COLO668 (cell line): ENCODE results near the gene CRIP3.
"Not testable (repeated sequence)": the region's sequence is repeated elsewhere in the genome, so short reads cannot be mapped to it uniquely, and the experiment has no call there.

Experiments
- DNase-seq: peaks from one replicate; lab custom pipeline; 2025; ENCODE audit not compliant: unreplicated experiment; lab: John Stamatoyannopoulos, UW

The CRIP3 gene, protein sequence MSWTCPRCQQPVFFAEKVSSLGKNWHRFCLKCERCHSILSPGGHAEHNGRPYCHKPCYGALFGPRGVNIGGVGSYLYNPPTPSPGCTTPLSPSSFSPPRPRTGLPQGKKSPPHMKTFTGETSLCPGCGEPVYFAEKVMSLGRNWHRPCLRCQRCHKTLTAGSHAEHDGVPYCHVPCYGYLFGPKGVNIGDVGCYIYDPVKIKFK

DNA sequence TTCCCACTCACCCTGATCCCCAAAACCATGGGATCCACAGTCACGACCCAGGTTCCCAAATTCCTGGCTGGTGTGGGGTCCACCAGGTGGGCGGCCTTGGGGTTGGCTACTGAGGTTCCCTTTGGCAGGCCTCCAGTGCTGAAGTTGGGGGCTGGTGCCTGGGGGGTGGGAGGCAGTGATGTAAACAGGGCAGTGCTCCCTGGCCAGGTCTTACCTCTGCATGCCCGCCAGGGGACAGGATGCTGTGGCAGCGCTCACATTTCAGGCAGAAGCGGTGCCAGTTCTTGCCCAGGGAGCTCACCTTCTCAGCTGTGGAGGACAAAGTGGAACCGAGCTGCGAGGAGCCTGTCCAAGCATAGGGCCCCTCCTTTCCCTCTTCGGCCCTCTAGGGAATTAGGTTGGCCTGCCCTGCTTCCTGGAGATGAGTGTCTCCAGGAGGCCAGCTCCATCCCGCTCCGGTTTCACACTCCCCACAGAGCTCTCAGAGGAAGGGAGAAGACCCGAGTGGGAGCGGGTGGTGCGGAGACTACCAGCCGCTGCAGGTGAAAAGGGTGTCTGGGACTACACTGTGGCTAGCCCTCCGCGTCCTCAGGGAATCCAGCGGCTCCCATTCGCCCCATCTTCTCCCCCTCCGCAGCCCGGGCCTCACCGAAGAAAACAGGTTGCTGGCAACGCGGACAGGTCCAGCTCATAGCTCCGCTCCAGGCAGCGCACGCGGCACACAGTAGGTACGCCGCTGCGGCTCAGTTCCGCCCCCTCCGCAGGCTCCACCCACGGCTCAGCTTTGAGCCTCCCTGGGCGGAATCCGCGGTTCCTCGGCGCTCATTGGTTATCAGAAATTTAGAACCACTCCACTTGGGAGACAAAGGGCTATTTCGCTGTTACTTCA is at the start of gene CRIP3:
Gene CRIP3, minus strand, starts transcription at position 726 of the 889 bp plus-strand sequence. Its CDS starts 34 bp downstream, at position 692.
- DNase-seq, result peak; percentile 47

DNA sequence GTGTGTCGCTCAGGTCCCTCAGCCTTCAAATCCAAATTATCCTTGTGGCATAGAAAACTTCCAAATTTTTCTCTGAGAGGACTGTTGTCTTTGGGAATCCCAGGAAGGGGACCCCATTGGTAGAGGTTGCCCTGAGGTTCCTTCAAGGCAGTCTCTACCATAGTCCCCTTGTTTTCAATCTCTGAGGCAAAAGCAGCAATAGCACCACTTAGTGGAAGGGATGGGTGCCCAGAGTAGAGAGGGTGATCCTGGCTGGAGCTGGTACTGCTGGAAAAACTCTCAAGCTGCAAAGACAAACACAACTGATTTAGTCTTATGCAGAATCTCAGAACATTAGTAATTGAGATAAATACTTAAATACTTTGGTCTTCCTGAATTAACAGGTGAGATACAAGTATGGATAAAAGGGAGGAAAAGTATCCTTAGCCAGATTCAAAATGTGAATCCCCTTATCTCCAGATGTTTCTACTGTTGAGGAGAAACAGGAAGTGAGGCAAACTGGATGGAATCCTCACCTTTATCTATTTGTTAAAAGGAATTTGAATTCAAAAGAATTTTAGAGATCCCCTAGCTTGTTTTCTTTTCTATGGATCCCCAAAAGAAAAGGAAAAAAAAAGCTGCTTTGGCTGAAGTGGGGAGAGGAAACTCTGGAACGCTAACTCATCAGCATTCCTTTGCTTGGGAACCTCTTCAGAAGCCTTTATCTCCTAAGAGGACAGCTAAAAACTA is 47.4 kb upstream of the CRIP3 start:
- DNase-seq, result no peak

DNA sequence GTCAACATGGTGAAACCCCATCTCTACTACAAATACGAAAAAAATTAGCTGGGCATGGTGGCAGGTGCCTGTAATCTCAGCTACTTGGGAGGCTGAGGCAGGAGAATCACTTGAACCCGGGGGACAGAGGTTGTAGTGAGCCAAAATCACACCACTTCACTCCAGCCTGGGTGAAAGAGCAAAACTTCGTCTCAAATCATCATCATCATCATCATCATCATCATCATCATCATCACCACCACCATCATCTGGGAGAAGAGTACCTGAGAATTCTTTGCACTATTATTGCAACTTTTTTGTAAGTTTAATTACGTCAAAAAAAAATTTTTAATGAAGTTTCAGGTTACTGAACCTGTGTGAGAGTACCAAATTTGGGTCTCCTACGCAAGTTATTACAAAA is 43.3 kb upstream of the CRIP3 start:
- not testable (repeated sequence) for DNase-seq

DNA sequence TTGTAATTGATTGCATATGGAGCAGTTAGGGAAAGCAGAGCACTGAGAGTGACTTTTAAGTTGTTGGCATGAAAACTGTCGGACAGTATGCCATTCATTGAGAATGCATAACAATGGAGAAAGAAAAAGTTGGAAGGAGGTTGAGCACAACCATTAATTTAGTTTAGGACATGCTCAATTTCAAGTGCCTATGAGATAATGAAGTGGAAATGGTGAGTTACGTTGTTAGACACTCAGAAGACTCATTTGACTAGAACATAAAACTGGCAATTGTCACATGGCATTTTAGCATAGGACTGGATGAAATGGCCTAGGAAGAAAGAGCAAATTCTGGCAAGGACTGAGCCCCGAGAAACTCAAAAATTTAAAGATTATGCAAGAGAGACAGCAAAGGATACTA is 38.8 kb upstream of the CRIP3 start:
- no peak for DNase-seq

DNA sequence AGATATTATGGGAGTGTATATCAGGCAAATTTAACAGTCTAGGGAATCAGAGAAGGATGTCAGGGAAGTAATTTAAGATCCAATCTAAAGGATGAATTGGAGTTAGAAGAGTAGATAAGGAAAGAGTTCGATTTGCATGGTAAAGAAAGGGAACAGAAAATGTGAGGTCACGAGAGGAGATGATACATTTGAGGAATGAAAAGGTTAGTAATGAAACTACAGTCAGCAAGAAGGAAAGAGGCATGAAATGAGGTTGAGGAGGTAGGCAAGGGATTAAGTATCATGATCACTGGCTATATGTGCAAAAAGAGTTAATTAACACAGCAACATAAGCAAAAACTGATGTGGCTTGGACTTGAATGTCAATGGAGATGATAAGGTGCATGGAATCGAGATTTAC is 38.4 kb upstream of the CRIP3 start:
- no peak for DNase-seq

DNA sequence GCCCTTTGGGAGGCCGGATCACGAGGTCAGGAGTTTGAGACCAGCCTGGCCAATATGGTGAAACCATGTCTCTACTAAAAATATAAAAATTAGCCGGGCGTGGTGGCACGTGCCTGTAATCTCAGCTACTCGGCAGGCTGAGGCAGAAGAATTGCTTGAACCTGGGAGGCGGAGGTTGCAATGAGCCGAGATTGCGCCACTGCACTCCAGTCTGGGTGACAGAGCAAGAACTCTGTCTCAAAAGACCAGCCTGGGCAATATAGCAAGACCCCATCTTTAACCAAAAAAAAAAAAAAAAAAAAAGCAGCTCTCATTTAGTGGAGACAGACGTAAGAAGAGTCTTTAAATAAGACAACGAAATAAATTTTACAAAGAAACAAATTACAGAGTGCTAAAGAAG is 37.6 kb upstream of the CRIP3 start:
- not testable (repeated sequence) for DNase-seq

DNA sequence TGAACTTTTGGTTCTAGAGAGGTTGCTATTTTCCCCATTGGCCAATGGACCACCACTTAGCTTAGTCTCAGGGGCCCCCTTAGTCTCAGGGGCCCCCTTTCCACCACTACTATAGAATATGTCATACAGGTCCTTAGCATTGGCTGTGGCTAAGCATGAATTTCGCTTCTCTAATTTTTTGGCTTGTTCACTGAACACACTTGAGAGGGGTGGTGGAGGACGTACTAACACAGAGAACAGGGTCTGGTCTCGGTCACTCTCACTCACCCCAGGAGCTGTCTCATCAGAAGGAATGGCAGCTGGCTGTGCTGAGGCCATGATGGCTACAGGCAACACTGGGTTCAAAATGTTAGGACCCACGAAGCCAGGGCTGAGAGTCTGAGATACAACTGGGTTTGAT is 30.5 kb upstream of the CRIP3 start:
- DNase-seq, result no peak

DNA sequence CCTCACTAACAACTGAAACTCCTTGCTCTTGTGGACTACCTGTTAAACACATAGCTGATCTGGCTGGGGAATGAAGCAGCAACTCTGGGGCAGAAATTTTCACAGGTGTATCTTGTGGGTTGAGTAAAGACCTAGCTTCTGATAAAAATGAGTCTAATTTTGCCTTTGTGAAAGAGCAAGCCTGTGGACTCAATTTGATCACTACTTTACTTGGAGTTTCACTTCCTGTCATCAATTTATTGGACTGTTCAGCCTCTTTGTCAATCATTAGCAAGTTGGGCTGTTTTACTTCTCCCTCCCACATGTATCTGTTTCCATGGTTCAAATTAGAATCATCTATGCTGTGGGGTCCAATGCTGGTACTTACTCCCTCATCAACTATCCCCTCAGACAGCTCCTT is 29.6 kb upstream of the CRIP3 start:
- DNase-seq, result no peak

DNA sequence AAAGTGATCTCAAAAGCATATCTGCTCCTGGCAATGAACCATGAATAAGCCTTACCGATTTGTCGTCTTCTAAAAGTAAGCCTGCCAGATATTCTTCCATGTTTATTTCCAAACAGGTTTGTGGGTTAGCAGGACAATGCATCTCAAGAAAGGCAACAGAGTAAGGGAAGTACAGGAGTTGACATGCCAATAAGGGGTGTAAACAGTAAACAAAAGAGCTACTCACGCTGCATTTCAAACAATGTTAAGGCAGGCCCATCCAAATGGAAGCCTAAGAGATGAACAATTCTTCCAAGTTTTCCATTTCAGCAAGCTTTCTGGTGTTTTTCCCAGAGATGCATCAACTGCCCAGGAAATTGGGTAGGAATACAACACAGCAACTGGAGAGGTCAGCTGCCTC is 27.8 kb upstream of the CRIP3 start:
- DNase-seq, result no peak

DNA sequence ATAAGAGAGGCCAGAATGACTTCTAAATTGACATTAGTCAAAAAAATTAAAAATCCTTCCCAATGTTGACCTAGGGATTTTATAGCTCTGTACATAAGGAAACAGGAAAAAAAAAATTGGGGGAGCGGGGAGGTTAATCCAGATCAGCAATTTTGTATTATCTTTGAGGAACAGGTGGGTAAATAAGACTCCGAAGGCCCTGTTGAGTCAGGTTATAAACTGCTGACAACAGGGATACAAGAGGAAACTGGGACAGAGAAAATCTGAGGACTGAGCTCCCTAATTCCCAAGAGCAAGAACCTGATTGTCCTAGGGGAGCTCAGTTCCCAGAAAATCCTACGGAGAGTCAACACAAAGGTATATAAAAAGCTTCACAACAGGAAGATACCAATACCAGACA is 26.8 kb upstream of the CRIP3 start:
- DNase-seq, result peak; percentile 20

DNA sequence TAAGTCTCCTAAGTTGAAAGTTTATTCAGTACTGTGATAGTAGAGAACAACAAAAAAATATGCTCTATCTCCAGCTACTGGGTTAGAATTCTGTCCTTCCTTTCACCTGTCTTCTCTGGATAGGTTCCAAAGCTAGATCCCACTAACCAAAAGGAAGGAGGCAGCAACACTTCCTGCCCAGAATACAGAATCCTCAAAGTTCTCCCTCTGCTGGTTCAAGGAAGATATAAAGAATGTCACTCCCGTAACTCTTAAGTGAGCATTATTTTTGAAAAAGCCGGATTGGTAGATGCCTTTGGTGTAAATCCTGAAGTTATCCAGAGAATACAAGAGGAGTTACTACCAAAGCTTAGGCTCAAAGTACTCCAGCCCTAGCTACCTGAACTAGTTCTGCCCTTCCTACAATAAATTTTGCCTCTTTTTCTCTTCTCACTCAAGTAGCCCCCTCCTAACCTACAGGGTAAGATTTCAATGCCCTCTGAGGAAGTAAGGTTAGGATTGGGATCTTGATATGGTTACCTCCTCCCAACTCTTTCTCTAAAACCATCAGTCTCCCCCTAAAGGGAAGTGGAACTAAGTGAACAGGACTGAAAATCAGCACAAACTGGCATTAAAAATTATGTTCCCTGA is 26.0 kb upstream of the CRIP3 start:
- DNase-seq, result no peak

DNA sequence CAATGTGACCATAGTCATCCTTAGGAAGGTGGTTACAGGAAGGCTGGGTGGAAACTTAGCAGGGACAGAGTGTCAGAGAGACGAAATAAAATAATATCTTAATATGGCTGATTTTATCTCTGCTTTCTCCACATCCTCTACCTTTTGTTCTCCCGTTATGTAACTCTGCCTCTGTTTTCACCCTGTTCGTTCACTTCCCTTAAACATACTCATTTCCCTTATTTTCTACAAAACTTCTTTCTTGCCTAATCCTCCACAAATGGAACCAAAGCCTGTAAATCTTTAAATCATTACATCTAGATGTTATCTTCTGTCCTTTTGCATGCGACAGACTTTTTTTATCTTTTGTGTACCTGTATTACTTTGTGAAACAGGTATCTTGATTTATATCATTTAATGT is 23.3 kb upstream of the CRIP3 start:
- DNase-seq, result no peak

DNA sequence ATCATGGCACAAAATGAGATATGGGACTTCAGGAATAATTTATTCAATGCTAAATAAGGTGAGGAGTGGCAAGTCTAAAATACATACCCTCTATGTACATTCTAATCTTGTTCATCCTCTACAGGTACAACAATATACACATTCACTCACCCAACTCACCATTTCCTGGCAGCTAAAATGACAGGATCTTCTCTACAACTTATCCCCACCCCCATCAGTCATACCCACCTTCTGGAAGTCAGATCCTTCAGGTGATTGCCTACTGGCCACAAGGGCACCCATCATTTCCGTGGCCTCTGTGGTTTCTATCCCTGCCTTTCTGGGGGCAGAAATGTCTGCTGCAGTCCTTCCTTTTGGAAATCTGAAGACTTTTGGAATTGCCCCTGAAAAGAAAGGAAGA is 22.8 kb upstream of the CRIP3 start:
- DNase-seq, result no peak

DNA sequence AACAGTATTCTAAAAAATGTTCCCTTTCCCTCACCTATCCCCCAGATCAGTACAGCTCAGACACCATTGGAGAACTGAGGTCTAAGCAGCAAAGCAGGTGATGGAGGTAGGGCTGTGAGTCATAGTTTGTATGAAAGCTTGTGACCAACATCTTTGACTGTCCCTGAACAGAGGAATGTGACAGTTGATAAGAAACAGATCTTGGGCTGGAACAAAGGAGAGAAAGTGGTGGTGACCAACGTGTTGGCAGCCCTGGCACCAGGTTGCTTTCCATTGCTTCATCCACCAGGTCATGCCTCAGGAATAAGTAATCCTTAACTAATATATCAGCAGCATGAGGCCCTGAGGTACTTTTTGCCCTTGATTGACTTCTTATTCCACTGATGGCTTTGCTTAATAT is 19.9 kb upstream of the CRIP3 start:
- DNase-seq, result no peak

DNA sequence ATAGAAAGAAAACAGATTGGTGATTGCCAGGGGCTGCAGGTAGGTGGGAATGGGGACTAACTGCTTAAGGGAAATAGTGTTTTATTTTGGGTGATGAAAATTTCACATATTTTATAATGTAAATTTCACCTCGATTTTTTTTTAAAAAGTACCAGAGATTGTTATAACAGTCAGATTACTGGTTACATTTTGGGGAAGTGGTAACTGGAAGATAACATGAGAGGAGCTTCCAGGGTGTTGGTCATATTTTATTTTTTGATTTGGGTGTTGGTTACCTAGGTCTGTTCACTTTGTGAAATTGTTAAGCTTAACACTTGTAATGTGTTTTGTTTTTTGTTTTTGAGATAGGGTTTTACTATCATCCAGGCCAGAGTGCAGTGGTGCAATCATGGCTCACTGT is 17.2 kb upstream of the CRIP3 start:
- DNase-seq, result no peak

DNA sequence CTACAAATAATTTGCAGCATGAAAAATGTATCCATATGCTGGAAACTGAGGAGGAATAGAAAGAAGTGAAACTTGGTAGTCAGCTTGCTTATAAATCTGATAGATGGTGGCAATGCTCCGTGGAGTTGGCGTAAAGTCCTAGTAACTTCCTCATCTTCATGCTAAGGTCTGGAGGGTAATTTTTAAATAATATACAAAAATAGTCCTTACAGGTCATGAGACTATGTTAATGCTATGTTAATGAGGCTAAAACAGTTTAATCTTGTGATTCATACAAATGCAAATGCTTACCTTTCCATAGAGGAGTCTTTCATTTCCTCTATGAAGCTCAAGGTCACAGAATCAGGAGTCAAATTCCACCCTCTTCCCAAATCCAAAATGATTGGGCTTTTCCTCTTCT is 9.4 kb upstream of the CRIP3 start:
- DNase-seq, result no peak

DNA sequence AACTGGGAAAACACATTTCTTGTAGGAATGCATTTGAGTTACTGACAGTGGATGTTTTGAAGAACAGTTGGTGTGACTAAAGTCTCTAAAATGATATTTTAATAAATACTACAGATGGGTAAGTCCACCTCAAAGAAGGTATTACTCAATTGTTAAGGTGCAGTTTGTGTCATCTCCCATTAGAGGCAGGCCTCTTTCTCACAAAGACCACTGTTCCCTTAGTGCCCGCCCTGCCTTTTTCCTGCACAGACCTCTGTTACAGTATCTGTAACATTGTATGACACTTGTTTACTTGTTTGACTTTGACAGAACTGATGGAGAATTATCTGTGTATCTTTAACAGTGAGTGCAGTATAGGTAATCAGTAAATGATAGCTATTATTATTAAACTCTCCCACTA is 5.2 kb upstream of the CRIP3 start:
- no peak for DNase-seq

DNA sequence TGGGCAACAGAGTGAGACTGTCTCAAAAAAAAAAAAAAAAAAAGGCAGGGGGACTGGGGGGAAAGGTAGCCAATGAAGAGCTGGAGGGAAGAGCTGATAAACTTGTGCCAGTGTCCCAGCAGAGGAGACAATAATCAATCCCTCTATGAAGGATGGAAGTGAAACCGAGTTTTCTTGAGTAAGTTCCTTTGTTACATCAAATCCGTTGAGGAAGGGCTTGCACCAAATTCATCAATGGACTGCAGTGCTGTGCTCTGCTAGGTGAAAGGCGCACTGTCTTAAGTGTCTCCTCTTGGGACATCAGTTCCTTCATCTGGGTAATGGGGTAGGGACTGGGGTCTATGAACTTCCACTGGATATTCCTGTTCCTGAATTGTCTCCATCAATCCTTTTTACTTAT is 3.0 kb upstream of the CRIP3 start:
- DNase-seq, result no peak

DNA sequence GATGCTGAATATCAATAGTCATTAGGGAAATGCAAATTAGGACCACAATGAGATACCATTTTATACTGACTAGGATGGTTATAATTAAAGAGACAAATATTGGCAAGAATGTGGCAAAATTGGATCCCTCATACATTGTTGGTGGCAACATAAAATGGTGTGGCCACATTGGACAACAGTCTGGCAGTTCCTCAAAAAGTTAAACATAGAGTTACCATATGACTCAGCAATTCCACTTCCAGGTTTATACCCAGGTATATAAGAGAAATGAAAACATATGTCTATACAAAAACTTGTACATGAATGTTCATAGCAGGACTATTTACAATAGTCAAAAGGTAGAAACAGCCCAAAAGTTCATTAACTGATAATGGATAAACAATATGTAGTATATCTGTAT is 2.0 kb upstream of the CRIP3 start:
- DNase-seq, result no peak

DNA sequence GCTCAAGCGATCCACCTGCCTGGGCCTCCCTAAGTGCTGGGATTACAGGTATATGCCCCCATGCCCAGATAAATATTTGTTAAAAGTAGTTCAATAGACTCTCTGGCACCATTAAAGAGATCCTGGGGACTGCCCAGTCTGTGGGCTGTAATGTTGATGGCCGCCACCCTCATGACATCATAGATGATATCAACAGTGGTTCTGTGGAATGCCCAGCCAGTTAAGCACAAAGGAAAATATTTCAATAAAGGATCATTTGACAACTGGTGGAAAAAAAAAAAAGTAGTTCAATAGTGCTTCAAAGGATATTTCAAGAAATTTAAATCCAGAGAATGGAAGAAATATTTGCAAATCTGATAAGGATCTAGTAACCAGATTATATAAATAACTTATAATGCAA is 1.5 kb upstream of the CRIP3 start:
- no peak for DNase-seq

DNA sequence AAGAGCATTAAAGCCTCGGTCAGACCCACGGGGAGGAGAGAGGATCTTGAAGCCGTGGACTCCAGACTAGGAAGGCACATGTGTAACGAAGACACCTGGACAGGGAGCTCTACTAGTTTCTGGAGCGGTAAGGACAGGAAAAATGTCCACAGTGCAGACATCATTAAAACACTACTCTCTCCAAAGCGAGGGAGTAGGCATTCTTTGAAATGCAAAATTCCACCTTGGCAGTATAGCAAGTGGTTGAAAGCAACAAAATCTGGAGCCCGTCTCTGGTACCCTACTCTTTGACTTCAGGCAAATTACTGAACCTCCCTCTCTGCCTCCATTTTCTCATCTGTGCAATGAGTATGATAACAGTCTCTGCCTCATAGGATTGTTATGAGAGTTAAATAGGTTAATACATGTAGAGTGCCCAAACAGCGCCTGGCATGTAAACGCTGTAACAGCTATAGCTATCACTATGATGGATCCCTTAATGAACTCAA is 408 bp upstream of the CRIP3 start:
- no peak for DNase-seq
